ENCODE results near the gene CDH12.
"Not testable (repeated sequence)": the region's sequence is repeated elsewhere in the genome, so short reads cannot be mapped to it uniquely, and the experiment has no call there.

CDH12 gene

DNA sequence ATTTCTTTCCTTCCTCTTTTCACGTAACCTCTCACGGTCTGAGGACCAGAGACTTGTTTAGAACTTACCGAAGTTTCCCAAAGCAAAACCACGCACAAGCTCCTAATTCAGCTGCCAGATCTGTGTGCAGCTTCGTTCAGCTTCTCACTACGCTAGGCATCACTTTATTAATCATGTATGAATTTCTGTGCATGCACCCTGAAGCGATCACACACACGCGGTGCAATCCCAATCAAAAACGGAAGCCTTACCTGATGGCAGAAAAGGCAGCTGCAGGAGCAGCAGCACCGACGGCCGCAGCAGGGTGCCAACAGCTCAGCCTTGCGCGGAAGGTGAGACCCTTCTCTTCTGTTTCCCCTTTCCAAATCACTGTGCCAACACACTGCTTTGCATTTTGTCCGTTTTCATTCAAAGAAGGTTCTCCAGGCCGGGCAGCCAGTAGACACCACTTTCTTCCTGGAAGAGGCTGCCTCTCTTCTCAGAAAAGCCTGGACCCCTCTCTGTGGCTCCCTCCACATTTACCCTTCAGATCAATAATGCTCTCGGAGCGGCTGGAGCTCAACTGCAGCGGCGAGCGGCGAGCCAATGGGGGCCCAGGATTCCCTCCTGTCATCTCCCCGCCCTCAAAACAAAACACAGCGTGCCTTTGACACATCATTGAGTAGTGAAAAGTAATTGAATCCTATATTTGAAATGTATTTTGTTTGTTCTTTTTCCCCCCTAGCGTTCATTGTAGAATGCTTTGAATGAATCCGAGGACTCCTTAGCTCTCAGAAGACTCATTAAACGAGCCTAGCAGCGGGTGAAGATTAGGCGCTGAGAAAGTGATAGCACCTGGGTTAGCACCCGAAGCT is at the start of gene CDH12:
CDH12 (minus strand) TSS at position 538 of the 854 bp plus-strand sequence.
- DNase-seq = peak; percentile 89

- no peak for DNase-seq
Measured at GRCh38 chr5:22901885-22902284, 48.7 kb upstream of the CDH12 start.

GRCh38 chr5:22900801-22901310 is 47.7 kb upstream of the CDH12 start:
- no peak for DNase-seq

DNA sequence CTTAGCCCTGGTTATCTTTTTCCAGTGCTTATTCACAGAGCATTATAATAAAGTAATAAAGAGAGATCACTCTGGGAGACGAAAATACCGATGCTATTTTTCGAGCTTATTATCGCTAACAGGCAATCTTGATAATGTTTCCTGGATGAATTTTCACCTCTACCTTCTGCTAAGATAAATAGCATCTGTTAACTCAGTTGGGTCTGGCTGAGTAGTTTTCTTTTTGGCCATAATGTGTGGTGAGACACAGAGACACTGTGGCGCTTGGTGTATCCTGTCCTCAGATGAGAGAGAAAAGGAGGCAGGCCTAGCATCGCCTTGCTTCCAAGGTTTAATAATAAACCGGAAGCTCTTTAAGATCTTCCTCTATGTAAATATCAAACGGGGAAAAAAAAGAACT is 46.2 kb upstream of the CDH12 start:
- DNase-seq = no peak

- DNase-seq = no peak
Measured at GRCh38 chr5:22896152-22896551, 43.0 kb upstream of the CDH12 start.

GRCh38 chr5:22892441-22892840 is 39.3 kb upstream of the CDH12 start:
- no peak for DNase-seq

DNA sequence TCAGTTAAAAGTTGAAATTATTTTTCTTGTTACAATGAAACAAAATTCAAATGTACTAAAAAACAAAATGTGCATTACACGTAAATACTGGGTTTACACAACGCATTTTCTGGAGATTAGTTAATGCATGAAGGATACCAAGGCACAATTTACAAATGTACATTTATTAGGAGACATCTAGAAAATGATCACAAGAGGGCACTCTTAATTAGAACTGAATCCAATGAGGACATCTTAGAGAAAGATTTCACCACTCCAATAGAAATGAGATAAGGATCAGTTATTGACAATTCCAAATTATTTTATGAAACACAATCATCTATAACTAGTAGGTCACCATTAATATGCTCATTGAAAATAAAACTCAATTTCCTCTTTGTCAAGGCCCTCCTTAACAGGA is 36.6 kb upstream of the CDH12 start:
- peak; percentile 16 for DNase-seq

- DNase-seq = no peak
Measured at GRCh38 chr5:22887566-22887965, 34.4 kb upstream of the CDH12 start.

GRCh38 chr5:22858911-22859310 is 5.8 kb upstream of the CDH12 start:
- not testable (repeated sequence) for DNase-seq

DNA sequence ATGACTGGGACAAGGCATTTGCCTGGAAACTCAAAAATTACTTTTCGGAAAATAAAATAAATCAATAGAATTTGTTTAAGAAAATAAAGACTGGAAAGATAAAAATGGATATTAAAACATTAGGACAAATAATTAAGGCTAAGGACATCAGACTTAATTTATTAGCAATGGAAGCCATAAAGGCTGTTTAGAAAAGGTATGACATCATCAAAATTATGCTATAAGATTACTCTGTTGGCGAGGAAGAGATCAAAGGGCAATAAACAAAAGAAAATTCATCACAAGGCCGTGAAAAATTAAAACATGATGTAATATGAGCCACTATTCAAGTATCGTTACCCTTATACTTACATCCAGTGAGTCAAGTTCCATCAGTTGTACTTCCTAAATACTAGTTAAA is 2.7 kb upstream of the CDH12 start:
- DNase-seq = no peak

DNA sequence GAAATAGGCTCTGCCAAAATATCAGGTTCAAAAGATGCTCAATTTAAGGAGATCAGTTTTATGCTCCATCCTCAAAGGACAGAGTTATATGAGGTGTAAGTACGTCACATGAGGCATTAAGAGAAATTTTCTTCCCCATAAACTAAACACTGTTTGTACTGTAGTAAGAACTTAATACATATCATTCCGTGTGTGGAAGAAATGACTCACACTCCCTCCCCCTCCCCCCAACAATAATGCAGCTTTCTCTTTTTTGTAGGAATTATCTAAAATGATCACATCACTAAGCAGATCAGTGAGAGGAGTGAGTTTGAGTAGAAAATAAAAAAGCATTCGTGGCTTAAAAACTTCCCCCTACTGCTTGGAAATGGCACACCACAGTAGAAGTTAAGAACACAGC is 2.2 kb downstream of the CDH12 start:
- no peak for DNase-seq

GRCh38 chr5:22846693-22847092 is 6.5 kb downstream of the CDH12 start:
- DNase-seq = no peak

DNA sequence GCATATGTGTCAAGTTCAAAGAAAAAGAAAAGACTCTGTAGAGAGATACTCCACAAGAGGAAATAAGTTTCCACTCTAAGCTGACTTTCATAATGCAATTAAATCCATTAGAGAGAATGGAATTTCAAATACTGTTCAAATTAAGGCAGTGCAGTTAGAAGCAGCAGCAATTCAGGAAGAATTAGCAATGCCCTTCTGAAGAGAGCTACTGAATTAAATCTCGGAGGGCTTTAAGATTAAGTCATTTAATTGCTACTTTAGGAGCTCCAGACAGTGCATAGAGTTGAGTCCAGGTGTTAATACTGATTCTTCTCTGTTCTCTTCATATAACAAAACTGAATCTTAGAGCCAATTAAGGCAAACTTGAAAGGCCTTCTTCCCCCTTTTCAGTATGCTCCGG is 8.5 kb downstream of the CDH12 start:
- DNase-seq = no peak

GRCh38 chr5:22844155-22844554 is 9.0 kb downstream of the CDH12 start:
- DNase-seq = peak; percentile 39

- no peak for DNase-seq
Measured at GRCh38 chr5:22842574-22842973, 10.6 kb downstream of the CDH12 start.

DNA sequence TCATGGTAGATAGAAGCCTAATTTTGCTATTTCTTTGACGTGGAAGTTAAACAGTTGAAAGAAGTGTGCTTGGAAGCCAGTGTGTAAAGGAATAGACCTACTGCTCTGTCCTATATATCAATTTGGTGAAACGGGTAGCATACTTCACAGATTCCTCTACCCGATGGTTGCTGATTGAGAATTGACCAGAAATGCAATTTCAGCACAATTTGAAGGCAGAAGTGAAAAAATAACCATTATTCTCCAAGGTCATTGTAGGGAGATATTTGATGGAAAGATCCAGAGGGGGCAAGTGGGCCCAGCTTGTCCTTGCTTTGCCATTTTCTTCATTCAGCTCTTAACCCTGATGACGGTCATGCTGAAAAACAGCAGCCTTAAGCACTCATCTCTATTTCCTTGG is 15.3 kb downstream of the CDH12 start:
- no peak for DNase-seq

GRCh38 chr5:22835686-22836085 is 17.5 kb downstream of the CDH12 start:
- peak; percentile 91 for DNase-seq

GRCh38 chr5:22793463-22793862 is 59.7 kb downstream of the CDH12 start:
- no peak for DNase-seq

- DNase-seq = no peak
Measured at GRCh38 chr5:22787807-22788206, 65.3 kb downstream of the CDH12 start.

- DNase-seq = no peak
Measured at GRCh38 chr5:22787398-22787797, 65.7 kb downstream of the CDH12 start.

- DNase-seq = peak; percentile 62
Measured at GRCh38 chr5:22780756-22781155, 72.4 kb downstream of the CDH12 start.

DNA sequence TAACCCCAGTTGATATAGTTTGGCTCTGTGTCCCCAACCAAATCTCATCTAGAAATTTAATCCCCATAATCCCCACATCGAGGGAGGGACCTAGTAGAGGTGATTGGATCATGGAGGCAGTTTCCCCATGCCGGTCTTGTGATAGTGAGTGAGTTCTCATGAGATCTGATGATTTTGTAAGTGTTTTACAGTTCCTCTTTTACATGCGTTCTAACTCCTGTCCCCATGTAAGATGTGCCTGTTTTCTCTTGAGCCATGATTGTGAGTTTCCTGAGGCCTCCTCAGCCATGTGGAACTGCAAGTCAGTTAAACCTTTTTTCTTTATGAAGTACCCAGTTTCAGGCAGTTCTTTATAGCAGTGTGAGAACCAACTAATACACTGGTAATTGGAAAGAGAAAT is 73.6 kb downstream of the CDH12 start:
- no peak for DNase-seq

DNA sequence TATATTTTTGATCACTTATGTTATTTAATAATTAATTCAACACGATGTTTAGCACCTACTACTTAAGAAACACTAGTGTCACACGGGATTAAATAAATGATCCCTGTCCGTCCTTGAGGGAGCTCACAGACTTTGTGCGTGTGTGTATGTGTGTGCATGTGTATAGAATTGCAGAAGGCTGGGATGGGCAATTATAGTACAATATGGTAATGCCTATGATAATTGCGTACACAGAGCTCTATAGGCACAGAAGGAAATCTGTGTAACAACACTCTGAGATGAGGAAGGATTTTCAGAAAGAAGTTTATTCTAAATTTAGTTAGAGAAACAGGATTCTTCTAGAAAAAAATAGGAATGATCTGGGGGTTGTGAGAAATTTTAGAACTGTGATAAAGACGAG is 76.9 kb downstream of the CDH12 start:
- DNase-seq = no peak

DNA sequence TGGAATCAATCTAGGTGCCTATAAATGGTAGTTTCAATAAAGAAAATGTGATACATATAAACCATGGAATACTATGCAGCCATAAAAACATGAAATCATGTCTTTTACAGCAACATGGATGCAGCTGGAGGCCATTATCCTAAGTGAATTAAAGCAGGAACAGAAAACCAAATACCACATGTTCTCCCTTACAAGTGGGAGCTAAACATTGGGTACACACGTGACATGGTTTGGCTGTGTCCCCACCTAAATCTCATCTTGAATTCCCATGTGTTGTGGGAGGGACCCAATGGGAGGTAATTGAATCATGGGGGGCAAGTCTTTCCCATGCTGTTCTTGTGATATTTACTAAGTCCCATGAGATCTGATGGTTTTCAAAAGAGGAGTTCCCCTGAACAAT is 78.9 kb downstream of the CDH12 start:
- not testable (repeated sequence) for DNase-seq

DNA sequence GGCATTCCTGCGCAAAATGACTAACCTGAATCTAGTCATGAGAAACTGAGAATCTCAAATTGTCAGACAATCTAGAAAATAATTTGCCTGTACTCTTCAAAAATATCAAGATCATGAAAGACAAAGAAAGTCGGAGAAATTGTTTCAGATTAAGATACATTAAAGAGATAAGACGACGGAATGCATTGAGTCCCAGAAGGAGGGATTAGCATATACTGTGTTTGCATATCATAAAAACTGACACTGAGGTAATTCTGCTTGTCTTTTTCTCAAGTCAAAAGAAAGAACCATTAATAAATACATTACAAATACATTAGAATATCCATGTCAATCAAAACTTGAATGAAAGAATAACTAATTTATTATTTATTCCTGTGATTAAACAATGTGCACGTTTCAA is 88.4 kb downstream of the CDH12 start:
- no peak for DNase-seq
